Peyer's patch (tissue), 4 donors: Measurements from ENCODE around the gene SERTAD4. TPM values are rescaled to one million over a fixed set of nuclear protein-coding genes. Genes with fewer than 3 reads are reported as not detected.

ENCODE experiments used
- DNase-seq, 3 donors: peaks; one replicate each; pipeline ENCODE4 v3.0.0-alpha.2; 2017 to 2019
- H3K27ac ChIP-seq, 4 donors: fragments of 200-600 bp; sonication (generic); one replicate each; pipeline ENCODE4 v1.5.1; 2016 to 2019
- H3K27me3 ChIP-seq, 2 donors: fragments of 200-600 bp; sonication (generic); one replicate each; pipeline ENCODE4 v1.5.1; 2019
- H3K36me3 ChIP-seq, 3 donors: fragments of 200-600 bp; sonication (generic); one replicate each; pipeline ENCODE4 v1.5.1; 2016 to 2019
- H3K4me1 ChIP-seq, 4 donors: fragments of 200-600 bp; sonication (generic); one replicate each; pipeline ENCODE4 v1.5.1; 2016 to 2019
- H3K4me3 ChIP-seq, 4 donors: fragments of 200-600 bp; sonication (generic); 1 replicate in 3 of 4; 2 replicates in 1 of 4; pipeline ENCODE4 v1.5.1; 2016 to 2019; ENCODE audit warnings: mild to moderate bottlenecking in 1 of 4
- H3K9me3 ChIP-seq, 4 donors: fragments of 200-600 bp; sonication (generic); one replicate each; pipeline ENCODE4 v1.5.1; 2016 to 2019; ENCODE audit warnings: mild to moderate bottlenecking in 1 of 4
- POLR2A ChIP-seq, 2 donors: fragments of 450-650 bp; IDR thresholded peaks; one replicate each; pipeline ENCODE4 v1.5.1; 2017; ENCODE audit warnings: antibody characterized with exemption in 2 of 2, mild to moderate bottlenecking in 2 of 2, moderate library complexity in 2 of 2
- total RNA-seq, 4 donors: library from RNA; depleted of rRNA; stranded (reverse); fragments of >200 nt; gene quantifications; one replicate each; pipeline ENCODE4 v1.1.0, GENCODE V29; 2016
- TF ChIP-seq, protein P1 (sequence below), 6 experiments: fragments of 450-650 bp in 4 of 6; fragments of 200-600 bp in 2 of 6; sonication (generic) in 1 of 6; IDR thresholded peaks; one replicate each; pipeline ENCODE4 v1.5.1; 2017 to 2019; ENCODE audit warnings: antibody characterized with exemption in 6 of 6, mild to moderate bottlenecking in 3 of 6, moderate library complexity in 1 of 6

Gene SERTAD4
- total RNA-seq, 4 donors from 2014 or later = 0.18 to 1.7 (median 1.3) TPM

DNA sequence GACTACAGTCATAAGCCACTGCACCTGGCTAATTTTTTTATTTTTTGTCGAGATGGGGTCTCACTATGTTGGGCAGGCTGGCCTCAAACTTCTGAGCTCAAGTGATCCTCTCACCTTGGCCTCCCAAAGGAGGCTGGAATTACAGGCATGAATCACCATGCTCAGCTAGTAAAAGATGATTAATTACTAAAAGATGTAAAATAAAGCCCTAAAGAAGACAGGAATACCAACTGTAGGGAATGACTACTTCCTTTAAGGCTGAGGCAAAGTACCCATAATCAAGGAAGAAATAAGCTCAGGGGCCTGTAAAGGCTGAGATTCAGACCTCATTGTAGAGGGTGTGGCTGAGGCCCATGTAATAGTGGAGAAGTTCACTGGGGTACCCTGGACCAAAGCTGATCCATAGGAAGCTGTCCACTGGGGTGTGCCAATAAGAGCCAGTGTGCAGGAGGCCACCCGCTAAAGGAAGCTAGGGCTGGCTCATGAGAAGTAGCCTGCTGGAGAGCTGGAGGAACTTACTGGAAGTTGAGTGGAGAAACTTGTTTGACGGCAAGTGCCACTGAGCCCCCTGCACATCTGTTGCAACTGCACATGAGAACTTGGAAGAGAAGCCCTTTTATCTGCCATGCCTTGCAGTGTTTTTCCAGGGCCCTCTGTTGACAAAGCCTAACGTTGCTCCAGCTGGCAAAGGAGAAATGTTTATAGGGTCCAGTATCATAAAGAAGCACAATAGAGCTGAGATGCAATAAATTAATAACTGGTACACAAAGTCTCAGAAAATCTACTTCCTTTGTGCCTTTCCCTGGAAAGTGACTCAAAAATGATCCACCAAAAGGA lies 17.8 kb upstream of the SERTAD4 start:
- H3K27me3 ChIP-seq = no peaks in the 10 kb centered on the region
- H3K4me3 ChIP-seq = no peak overlapping the region
- DNase-seq = no peak
- no peak for TF ChIP-seq POLR2A (IDR thresholded peaks at IDR 0.05)
- TF ChIP-seq, protein P1, sequence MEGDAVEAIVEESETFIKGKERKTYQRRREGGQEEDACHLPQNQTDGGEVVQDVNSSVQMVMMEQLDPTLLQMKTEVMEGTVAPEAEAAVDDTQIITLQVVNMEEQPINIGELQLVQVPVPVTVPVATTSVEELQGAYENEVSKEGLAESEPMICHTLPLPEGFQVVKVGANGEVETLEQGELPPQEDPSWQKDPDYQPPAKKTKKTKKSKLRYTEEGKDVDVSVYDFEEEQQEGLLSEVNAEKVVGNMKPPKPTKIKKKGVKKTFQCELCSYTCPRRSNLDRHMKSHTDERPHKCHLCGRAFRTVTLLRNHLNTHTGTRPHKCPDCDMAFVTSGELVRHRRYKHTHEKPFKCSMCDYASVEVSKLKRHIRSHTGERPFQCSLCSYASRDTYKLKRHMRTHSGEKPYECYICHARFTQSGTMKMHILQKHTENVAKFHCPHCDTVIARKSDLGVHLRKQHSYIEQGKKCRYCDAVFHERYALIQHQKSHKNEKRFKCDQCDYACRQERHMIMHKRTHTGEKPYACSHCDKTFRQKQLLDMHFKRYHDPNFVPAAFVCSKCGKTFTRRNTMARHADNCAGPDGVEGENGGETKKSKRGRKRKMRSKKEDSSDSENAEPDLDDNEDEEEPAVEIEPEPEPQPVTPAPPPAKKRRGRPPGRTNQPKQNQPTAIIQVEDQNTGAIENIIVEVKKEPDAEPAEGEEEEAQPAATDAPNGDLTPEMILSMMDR (IDR thresholded peaks at IDR 0.05) = no peak
- H3K4me1 ChIP-seq = no peaks in the 10 kb centered on the region
- H3K36me3 ChIP-seq = no peaks in the 10 kb centered on the region
- no peak overlapping the region for H3K27ac ChIP-seq
- no peaks in the 10 kb centered on the region for H3K9me3 ChIP-seq

DNA sequence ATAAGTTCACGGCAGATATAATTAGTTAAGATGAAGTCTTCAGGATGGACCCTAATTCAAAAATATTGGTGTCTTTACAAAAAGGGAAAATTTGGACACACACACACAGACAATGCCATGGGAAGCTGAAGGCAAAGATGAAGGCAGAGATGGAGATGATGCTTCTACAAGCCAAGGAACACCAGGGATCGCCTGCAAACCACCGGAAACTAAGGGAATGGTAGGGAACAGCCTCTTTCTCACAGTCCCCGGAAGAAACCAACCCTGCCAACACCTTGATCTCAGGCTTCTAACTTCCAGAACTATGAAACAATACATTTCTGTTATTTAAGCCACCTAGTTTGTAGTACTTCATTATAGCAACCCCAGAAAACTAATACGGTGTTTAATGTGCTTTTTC lies 15.1 kb upstream of the SERTAD4 start:
- H3K4me3 ChIP-seq = no peak overlapping the region
- H3K4me1 ChIP-seq = peaks cover 0 to 3% (median 0%) of the 10 kb centered on the region in 4 donors
- no peaks in the 10 kb centered on the region for H3K36me3 ChIP-seq
- H3K9me3 ChIP-seq = no peaks in the 10 kb centered on the region
- H3K27me3 ChIP-seq = no peaks in the 10 kb centered on the region
- no peak for DNase-seq
- TF ChIP-seq, protein P1 (IDR thresholded peaks at IDR 0.05) = no peak
- TF ChIP-seq POLR2A (IDR thresholded peaks at IDR 0.05) = no peak
- H3K27ac ChIP-seq = no peak overlapping the region

DNA sequence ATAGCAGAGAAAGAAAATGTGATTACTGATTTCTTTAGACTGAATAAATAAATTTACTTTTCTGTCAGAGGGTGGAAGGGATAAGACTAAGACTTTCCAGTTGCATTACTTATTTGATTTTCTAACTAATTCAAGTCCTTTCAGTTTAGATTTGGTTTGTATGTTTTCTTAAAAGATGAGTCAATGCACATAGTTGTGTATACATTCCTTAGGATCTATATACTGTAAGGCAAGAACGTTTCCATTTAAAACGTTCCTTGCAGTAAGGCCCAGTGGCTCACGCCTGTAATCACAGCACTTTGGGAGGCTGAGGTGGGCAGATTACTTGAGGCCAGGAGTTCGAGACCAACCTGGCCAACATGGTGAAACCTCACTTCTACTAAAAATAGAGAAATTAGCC lies 14.5 kb upstream of the SERTAD4 start:
- Histone ChIP-seq H3K4me1 (peaks cover 0 to 8% (median 0%) of the 10 kb centered on the region in 4 donors), H3K4me3 (no peak overlapping the region), H3K27me3 (no peaks in the 10 kb centered on the region), H3K27ac (no peak overlapping the region), H3K36me3 (no peaks in the 10 kb centered on the region), H3K9me3 (no peaks in the 10 kb centered on the region)
- no peak for DNase-seq
- TF ChIP-seq POLR2A (IDR thresholded peaks at IDR 0.05) = no peak
- TF ChIP-seq, protein P1 (IDR thresholded peaks at IDR 0.05) = no peak

DNA sequence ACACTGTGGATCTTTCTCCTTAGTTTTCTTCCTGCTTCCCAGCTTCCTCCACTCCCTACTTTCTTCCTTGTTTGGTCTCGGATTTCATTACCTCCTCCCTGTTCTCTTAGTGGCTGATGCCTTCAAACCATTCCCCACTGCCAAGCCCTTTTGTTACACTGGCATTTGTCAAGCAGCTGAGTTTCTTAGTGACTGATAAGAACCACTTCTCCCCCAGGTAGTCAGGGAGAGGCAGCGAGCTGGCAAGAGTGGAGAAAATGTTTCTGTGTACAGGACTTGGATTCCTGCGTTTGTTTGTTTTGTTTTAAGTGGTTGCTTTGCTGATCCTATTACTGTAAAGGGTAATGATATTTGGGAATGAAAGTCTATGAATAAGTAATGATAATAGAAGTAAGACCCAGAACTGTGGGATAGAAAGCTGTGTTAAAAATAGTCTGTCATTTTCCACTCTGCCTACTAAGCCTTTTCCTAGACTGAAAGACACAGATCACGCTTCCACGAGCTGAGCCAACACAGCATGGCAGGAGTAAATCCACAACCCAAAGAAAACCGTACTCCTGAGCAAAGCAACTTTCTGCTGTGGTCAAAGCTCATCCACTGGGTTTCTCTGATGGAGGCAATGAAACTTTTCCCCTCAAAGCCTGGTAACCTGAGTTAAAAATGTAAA lies 10.1 kb upstream of the SERTAD4 start:
- Histone ChIP-seq H3K27ac (no peak overlapping the region), H3K4me1 (peaks cover 0 to 13% (median 0%) of the 10 kb centered on the region in 4 donors), H3K9me3 (no peaks in the 10 kb centered on the region), H3K36me3 (no peaks in the 10 kb centered on the region), H3K4me3 (no peak overlapping the region), H3K27me3 (no peaks in the 10 kb centered on the region)
- no peak for TF ChIP-seq POLR2A (IDR thresholded peaks at IDR 0.05)
- TF ChIP-seq, protein P1 (IDR thresholded peaks at IDR 0.05) = no peak
- DNase-seq = no peak

DNA sequence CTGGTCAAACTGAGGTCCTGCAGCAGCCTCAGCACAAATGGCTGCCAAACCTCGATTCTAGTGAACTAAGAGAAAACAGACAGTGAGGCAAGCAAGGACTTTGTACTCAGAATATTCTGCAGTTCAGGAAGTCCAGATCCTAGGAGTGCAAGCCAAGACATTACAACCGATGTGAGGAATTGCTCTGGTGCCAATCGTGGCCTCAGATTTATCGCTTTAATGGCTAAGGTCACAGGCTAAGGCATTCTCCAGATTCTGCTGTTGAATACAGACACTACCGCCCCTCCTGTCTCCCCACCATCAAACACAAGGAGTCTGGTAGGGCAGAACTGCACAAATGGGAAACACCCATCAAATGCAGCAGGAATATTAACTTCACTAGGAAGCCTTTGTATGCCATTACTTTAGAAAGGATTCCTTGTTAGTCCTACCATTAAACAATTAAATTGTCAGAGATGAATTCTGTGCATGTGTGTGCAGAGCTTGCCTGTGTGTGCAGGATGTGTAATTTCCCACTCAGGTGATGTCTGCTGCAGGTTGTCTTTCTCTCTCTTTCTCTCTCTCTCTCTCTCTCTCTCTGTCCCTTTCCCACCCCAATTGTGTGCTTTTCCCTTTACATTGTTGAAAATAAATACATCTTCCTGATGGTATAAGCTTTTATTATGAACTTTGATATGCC lies 9.2 kb upstream of the SERTAD4 start:
- no peaks in the 10 kb centered on the region for H3K9me3 ChIP-seq
- no peak for TF ChIP-seq POLR2A (IDR thresholded peaks at IDR 0.05)
- TF ChIP-seq, protein P1 (IDR thresholded peaks at IDR 0.05) = no peak
- no peak for DNase-seq
- peaks cover 0 to 13% (median 0%) of the 10 kb centered on the region in 4 donors for H3K4me1 ChIP-seq
- H3K27me3 ChIP-seq = no peaks in the 10 kb centered on the region
- no peak overlapping the region for H3K4me3 ChIP-seq
- no peak overlapping the region for H3K27ac ChIP-seq
- no peaks in the 10 kb centered on the region for H3K36me3 ChIP-seq
